ENCODE data around the gene KBTBD13.

- TF ChIP-seq REST (IDR thresholded peaks at IDR 0.05; ENCODE audit: insufficient read depth in 1 of 2, low read depth in 2 of 2, low read length in 2 of 2) (no peak), SIN3A (IDR thresholded peaks at IDR 0.05; ENCODE audit: borderline replicate concordance, insufficient read depth, low read length) (no peak), TAF1 (IDR thresholded peaks at IDR 0.05; ENCODE audit: borderline replicate concordance, insufficient read depth, low read length) (no peak)
Measured at GRCh38 chr15:65087873-65088642, 11.5 kb downstream of the KBTBD13 start.

Data from PFSK-1 (cell line).